ENCODE measurements around the gene SPINK2. TPM values are rescaled to one million over a fixed set of nuclear protein-coding genes. Genes with fewer than 3 reads are reported as not detected.

SPINK2 gene
- polyA plus RNA-seq (2012; rRNA removed) = not detected in 2 replicates
- polyA plus RNA-seq (2012; cell fraction: cytosol; rRNA removed) = 0.08 TPM in 1 of 2 replicates, not detected in the other
- polyA plus RNA-seq (2012; cell fraction: nucleus; rRNA removed) = not detected in 2 replicates

GRCh38 chr4:56821381-56822243, at the start of gene SPINK2:
Gene SPINK2, minus strand, starts transcription at chr4:56821701. Its CDS starts 39 bp downstream, at chr4:56821662.
- DNase-seq = peak; percentile 88
- H3F3A ChIP-seq (replicated peaks; ENCODE audit: insufficient read depth) = no peaks in the 10 kb centered on the region
- H3K9me3 ChIP-seq = no peaks in the 10 kb centered on the region
- H4K20me1 ChIP-seq (ENCODE audit: insufficient read depth) = no peaks in the 10 kb centered on the region
- peak within 1 kb of the TSS; percentile 12 to 45 for H3K4me3 ChIP-seq (ENCODE audit: low read depth in 2 of 2, low read length in 1 of 2)
- H2AFZ ChIP-seq (ENCODE audit: low read depth) = 0 out of 2 replicates have a peak within 1 kb of the TSS, but pooled peaks have one; percentile 41
- CTCF ChIA-PET = interaction anchor here (3.3 kb wide), 1 partner anchor 16 kb away, joined by 21 read pairs; no protein-coding TSS in a partner anchor
- no peaks in the 10 kb centered on the region for H3K79me2 ChIP-seq (ENCODE audit: insufficient read depth)
- TF ChIP-seq USF2 (IDR thresholded peaks at IDR 0.05; ENCODE audit: borderline replicate concordance, low read depth, low read length) = no peak
- no peak for TF ChIP-seq USF1 (IDR thresholded peaks at IDR 0.05; ENCODE audit: borderline replicate concordance, low read depth)
- TF ChIP-seq ZBTB33 (IDR thresholded peaks at IDR 0.05; ENCODE audit: borderline replicate concordance, low read depth) = no peak
- no peak for TF ChIP-seq MAX (IDR thresholded peaks at IDR 0.05; ENCODE audit: low read depth)
- TF ChIP-seq NFIC (IDR thresholded peaks at IDR 0.05; ENCODE audit: borderline replicate concordance) = no peak
- TF ChIP-seq RAD21 (IDR thresholded peaks at IDR 0.05; ENCODE audit: low read length) = no peak
- no peak for TF ChIP-seq REST (IDR thresholded peaks at IDR 0.05; ENCODE audit: low read depth, low read length)
- no peak for TF ChIP-seq CHD2 (IDR thresholded peaks at IDR 0.05; ENCODE audit: low read length, partially characterized antibody)
- TF ChIP-seq EP300 (IDR thresholded peaks at IDR 0.05; ENCODE audit: borderline replicate concordance in 1 of 2, low read depth in 1 of 2, low read length in 1 of 2) = no peak
- no peak for TF ChIP-seq CTCF (IDR thresholded peaks at IDR 0.05)
- no peak for TF ChIP-seq TEAD4 (IDR thresholded peaks at IDR 0.05; ENCODE audit: borderline replicate concordance, insufficient read depth)
- TF ChIP-seq RFX5 (IDR thresholded peaks at IDR 0.05; ENCODE audit: low read length) = no peak
- TF ChIP-seq SMC3 (IDR thresholded peaks at IDR 0.05; ENCODE audit: low read depth, low read length) = no peak
- no peak for TF ChIP-seq RCOR1 (IDR thresholded peaks at IDR 0.05; ENCODE audit: low read length)
- TF ChIP-seq FOSL2 (IDR thresholded peaks at IDR 0.05; ENCODE audit: borderline replicate concordance, low read depth) = no peak
- TF ChIP-seq NRF1 (IDR thresholded peaks at IDR 0.05; ENCODE audit: low read depth, low read length) = no peak
- no peak for TF ChIP-seq PBX3 (IDR thresholded peaks at IDR 0.05)
- H3K9ac ChIP-seq = no peak within 1 kb of the TSS
- peaks cover 0 to 2% of the 10 kb centered on the region in 2 experiments; a peak in 1 of 4 replicates for H3K4me1 ChIP-seq (ENCODE audit: control insufficient read depth in 1 of 2, insufficient read depth in 2 of 2, low read depth in 1 of 2, low read length in 1 of 2)
- H3K4me2 ChIP-seq = peak within 1 kb of the TSS; percentile 62; the same call in 1 of the 2 replicates
- WGBS (ENCODE audit: low lambda C conversion rate) = 8% methylated on average over 50 of the region's 58 CpGs
- no peak within 1 kb of the TSS for H3K27ac ChIP-seq (ENCODE audit: low read depth in 2 of 2, low read length in 1 of 2)
- peaks cover 19% of the 10 kb centered on the region; the same call in 1 of the 2 replicates for H3K27me3 ChIP-seq (ENCODE audit: insufficient read depth)
- no peaks in the 10 kb centered on the region for H3K36me3 ChIP-seq (replicated peaks in 1 of 2; ENCODE audit: control insufficient read depth in 1 of 2, insufficient read depth in 2 of 2, low read length in 1 of 2)
- POLR2A ChIA-PET = no interaction called here
- no peaks in the 10 kb centered on the region for H3K9me2 ChIP-seq
